HG02610 (cell line): ENCODE results near the gene DCUN1D3.
"Not testable (repeated sequence)": the region's sequence is repeated elsewhere in the genome, so short reads cannot be mapped to it uniquely, and the experiment has no call there.

Experiments used
- ATAC-seq: cut with Tn5 transposase; IDR thresholded peaks from one replicate; pipeline ENCODE4 v1.9.1; 2021; ENCODE audit warnings: mild to moderate bottlenecking, moderate library complexity; ENCODE audit not compliant: unreplicated experiment

Gene DCUN1D3

GRCh38 chr16:20833086-20833485 is 67.1 kb downstream of the DCUN1D3 start:
- ATAC-seq, result no peak

- no peak for ATAC-seq
Measured at GRCh38 chr16:20830372-20830771, 69.8 kb downstream of the DCUN1D3 start.

GRCh38 chr16:20829536-20829935 is 70.6 kb downstream of the DCUN1D3 start:
- no peak for ATAC-seq

GRCh38 chr16:20826039-20826566 is 74.1 kb downstream of the DCUN1D3 start:
- ATAC-seq, result no peak

- no peak for ATAC-seq
Measured at GRCh38 chr16:20822521-20823325, 77.4 kb downstream of the DCUN1D3 start.

GRCh38 chr16:20821682-20822081 is 78.5 kb downstream of the DCUN1D3 start:
- no peak for ATAC-seq

GRCh38 chr16:20818929-20819585 is 81.1 kb downstream of the DCUN1D3 start:
- ATAC-seq, result no peak

- ATAC-seq, result peak; percentile 41
Measured at GRCh38 chr16:20814784-20815183, 85.4 kb downstream of the DCUN1D3 start.

- no peak for ATAC-seq
Measured at GRCh38 chr16:20812510-20812909, 87.6 kb downstream of the DCUN1D3 start.

- ATAC-seq, result no peak
Measured at GRCh38 chr16:20811889-20812439, 88.2 kb downstream of the DCUN1D3 start.

GRCh38 chr16:20807862-20808261 is 92.3 kb downstream of the DCUN1D3 start:
- no peak for ATAC-seq

GRCh38 chr16:20806168-20807050 is 93.7 kb downstream of the DCUN1D3 start, which contains the start of the genes ERI2 and REXO5:
Gene ERI2 (minus strand): TSS chr16:20806472. CDS start chr16:20806430, 42 bp downstream.
Gene REXO5 (plus strand): TSS chr16:20806527. CDS start chr16:20806954, 427 bp downstream.
- peak; percentile 77 for ATAC-seq

GRCh38 chr16:20805684-20806167 is 94.4 kb downstream of the DCUN1D3 start:
- not testable (repeated sequence) for ATAC-seq
